Measurements from ENCODE around the gene SMIM35.
"Not testable (repeated sequence)": the region's sequence is repeated elsewhere in the genome, so short reads cannot be mapped to it uniquely, and the experiment has no call there.

The SMIM35 gene

DNA sequence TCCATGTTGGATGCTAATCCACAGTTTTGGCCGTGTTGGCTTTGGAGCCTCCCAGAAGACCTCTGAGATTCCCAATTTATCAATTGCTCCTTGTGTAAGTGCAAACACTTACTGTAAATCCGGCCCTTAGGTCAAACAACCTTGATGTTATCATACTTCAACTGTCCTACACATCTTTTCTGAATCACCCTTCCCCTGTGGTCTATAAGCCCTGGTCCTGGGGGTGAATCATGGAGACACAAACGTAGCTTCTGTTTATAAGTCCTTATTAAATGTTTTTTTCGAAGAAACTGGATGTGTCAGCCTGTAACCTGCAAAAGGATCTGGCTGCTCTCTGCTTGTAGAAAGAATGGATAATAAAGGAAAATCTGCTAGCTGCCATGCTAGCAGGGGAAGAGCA is 102.3 kb downstream of the SMIM35 start:
- no peak for DNase-seq
- TF ChIP-seq GATA1 (IDR thresholded peaks at IDR 0.05; ENCODE audit: low read depth, low read length) (no peak), POLR2A (IDR thresholded peaks at IDR 0.05; ENCODE audit: low read length) (no peak)

DNA sequence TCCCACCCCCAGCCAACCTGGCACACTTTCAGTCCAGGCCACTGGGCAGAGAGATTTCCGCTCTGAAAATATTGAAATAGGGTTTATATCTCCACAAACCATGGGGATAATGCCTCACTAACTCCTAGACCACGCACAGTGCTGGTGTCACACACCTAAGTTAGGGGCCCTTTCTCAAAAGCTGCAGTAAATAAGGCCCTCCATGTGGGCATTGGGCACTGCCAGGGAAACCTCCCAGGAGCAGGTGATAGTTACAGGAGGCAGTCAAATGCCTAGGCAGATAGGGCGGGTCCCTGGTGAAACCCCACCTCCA is 103.6 kb downstream of the SMIM35 start:
- no peak for DNase-seq
- TF ChIP-seq POLR2A (IDR thresholded peaks at IDR 0.05; ENCODE audit: low read length) (no peak), GATA1 (IDR thresholded peaks at IDR 0.05; ENCODE audit: low read depth, low read length) (no peak)

DNA sequence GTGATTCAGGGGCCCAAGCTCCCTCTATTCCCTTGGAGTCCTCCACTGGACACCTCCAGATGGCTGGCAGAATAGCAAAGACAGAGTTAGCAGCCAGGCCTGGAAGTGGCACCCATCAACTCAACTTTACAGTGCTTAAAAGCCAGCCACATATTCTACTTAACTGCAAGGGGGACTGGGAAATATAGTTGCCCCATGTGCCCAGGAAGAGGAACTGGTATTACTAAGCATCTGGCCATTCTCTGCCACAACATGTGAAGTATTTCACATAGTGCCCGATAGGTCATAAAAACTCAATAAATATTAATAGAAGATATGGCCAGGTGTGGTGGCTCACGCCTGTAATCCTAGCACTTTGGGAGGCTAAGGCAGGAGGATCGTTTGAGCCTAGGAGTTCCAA is 106.0 kb downstream of the SMIM35 start:
- no peak for DNase-seq
- no peak for TF ChIP-seq POLR2A (IDR thresholded peaks at IDR 0.05; ENCODE audit: low read length)
- TF ChIP-seq GATA1 (IDR thresholded peaks at IDR 0.05; ENCODE audit: low read depth, low read length) = no peak

DNA sequence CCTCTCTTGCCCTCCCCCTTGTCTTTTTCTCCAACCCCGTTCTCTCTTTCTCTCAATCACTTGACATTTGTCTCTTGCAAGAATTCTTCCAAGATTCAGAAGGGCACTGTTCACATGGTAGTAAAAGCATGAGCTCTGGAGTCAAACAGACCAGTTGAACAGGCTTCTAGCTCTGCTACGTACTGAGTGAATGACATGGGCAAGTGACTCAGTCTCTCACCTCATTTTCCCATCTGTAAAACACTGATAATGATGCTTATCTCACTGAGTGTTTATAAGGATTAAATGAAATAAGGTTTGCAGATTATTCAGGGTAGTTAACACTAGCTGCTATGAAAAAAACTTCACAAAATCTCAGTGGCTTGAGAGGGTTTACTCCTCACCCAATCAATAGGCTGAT is 106.5 kb downstream of the SMIM35 start:
- no peak for TF ChIP-seq GATA1 (IDR thresholded peaks at IDR 0.05; ENCODE audit: low read depth, low read length)
- no peak for TF ChIP-seq POLR2A (IDR thresholded peaks at IDR 0.05; ENCODE audit: low read length)
- no peak for DNase-seq

DNA sequence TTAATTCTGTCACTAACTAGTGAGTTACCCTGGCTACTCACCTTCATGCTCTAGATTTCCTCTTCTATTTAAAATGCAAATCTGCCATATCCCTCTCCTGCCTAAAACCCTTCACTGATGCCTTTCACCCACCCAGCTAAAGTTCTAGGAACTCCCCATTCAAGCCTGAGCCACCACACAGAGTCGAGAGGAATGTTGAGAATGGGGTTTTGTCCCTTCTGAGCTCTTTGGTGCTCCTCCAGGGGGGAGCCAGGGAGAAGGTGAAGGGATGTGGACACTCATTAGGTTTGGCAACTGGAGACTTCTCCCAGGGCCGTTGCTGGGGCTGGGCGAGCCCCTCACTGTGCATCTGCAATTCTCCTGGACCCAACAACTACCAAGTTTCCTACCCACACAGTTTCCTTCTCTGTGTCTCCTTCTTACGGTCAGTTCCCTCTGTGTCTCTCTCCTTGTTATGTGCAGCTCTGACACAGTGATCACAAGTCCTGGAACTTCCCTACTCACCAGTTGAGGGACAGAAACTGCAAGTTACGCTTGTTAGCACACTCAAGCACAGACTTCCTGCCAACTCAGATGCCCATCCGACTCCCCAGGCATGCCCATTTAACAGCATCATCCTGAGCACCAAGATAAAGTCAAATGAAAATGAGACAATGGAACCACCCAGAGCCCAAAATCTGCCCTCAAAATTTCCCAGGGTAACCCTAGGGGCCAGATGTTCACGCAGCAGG is 107.1 kb downstream of the SMIM35 start:
- no peak for DNase-seq
- TF ChIP-seq GATA1 (IDR thresholded peaks at IDR 0.05; ENCODE audit: low read depth, low read length) (no peak), POLR2A (IDR thresholded peaks at IDR 0.05; ENCODE audit: low read length) (no peak)

DNA sequence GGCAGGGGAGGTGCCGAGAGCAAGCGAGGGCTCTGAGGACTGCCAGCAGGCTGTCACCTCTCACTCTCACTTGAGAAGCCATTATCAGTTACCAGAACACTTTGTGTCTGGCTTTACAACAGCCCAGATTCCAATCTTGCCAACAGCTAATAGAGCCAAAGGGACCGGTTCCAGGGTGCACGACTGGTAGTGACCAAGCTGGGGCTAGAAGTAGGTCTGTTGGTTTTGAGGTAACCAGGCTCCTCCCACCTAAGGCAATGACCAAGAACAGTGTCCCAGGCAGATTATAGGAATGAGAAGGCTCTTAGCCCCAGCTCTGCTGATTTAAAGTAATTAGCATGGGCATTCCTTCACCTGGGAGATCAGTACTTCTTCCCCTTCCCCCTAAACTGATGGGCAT is 107.8 kb downstream of the SMIM35 start:
- no peak for DNase-seq
- TF ChIP-seq POLR2A (IDR thresholded peaks at IDR 0.05; ENCODE audit: low read length) (no peak), GATA1 (IDR thresholded peaks at IDR 0.05; ENCODE audit: low read depth, low read length) (no peak)

DNA sequence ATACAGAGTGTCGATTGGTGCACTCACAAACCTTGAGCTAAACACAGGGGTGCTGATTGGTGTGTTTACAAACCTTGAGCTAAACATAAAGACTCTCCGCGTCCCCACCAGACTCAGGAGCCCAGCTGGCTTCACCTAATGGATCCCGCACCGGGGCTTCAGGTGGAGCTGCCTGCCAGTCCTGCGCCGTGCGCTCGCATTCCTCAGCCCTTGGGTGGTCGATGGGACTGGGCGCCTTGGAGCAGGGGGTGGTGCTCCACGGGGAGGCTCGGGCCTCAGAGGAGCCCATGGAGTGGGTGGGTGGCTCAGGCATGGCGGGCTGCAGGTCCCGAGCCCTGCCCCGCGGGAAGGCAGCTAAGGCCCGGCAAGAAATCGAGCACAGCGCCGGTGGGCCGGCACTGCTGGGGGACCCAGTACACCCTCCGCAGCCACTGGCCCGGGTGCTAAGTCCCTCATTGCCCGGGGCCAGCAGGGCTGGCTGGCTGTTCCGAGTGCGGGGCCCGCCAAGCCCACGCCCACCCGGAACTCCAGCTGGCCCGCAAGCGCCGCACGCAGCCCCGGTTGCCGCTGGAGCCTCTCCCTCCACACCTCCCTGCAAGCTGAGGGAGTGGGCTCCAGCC is 108.4 kb downstream of the SMIM35 start:
- DNase-seq = not testable (repeated sequence)

DNA sequence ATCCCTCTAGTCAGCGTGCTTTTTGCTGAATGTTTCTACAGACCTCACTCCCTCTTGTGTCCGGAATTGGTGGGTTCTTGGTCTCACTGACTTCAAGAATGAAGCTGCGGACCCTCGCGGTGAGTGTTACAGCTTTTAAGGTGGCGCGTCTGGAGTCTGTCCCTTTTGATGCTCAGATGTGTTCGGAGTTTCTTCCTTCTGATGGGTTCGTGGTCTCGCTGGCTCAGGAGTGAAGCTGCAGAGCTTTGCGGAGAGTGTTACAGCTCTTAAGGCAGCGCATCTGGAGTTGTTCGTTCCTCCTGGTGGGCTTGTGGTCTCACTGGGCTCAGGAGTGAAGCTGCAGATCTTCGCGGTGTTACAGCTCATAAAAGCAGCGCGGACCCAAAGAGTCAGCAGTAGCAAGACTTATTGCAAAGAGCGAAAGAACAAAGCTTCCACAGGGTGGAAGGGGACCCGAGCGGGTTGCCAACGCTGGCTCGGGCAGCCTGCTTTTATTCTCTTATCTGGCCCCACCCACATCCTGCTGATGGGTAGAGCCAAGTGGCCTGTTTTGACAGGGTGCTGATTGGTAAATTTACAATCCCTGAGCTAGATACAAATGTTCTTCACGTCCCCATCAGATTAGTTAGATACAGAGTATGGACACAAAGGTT is 109.0 kb downstream of the SMIM35 start:
- not testable (repeated sequence) for DNase-seq

DNA sequence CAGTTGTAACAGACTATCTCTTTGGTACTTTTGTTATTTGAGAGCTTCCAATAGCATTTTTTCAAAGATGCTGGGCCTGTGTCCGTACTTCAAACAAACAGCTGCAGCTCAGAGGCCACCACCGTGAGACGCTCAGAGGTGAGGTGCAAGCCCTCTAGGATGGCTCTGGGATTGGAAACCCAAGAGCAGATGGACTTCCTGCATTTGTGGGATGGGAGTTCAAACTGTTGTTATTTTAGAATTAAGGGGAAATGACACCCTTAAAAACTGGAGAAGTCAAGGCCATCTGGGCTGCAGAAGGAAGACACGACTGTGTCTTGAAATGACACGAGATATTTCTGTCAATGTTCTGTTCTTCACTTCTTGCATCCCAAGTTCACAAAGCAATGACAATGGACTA is 109.7 kb downstream of the SMIM35 start:
- no peak for TF ChIP-seq GATA1 (IDR thresholded peaks at IDR 0.05; ENCODE audit: low read depth, low read length)
- TF ChIP-seq POLR2A (IDR thresholded peaks at IDR 0.05; ENCODE audit: low read length) = no peak
- DNase-seq = no peak

DNA sequence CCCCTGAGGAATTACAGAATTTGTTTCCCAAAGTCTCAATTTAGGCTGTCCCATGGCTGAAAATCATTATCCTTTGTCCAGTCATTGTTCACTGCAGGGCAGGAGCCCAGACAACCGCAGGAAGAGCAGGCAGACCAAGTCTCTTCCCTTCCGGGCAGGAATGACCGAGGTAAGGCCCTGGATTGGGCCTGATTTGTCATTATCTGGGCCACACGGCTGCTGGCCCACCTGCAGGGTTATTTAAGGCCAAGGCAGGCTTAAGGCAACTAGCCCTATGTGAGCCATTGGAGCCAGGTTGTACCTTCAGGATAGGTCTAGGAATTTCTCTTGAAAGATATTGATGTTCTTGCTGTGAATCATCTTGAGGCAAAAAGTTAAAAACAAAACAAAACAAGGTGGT is 110.3 kb downstream of the SMIM35 start:
- DNase-seq = no peak
- TF ChIP-seq GATA1 (IDR thresholded peaks at IDR 0.05; ENCODE audit: low read depth, low read length) = no peak
- TF ChIP-seq POLR2A (IDR thresholded peaks at IDR 0.05; ENCODE audit: low read length) = no peak

DNA sequence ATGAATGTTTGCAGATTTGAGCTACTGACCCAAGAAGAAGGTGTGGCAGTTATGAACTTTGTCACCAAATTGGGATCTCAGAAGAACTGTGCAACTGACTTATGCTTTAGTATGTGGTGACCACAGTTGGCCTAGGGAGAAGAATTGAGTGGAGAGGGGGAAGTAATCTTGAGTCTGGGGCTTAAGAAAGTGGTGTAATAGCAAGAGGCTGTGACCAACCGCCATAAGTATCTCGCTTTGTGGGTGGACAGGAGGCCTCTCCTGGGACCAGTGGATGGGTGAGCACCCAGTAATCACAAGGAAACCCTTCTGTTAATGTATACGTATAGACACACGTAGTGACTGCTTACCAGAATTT is 113.3 kb downstream of the SMIM35 start:
- TF ChIP-seq GATA1 (IDR thresholded peaks at IDR 0.05; ENCODE audit: low read depth, low read length) (no peak), POLR2A (IDR thresholded peaks at IDR 0.05; ENCODE audit: low read length) (no peak)
- DNase-seq = no peak

DNA sequence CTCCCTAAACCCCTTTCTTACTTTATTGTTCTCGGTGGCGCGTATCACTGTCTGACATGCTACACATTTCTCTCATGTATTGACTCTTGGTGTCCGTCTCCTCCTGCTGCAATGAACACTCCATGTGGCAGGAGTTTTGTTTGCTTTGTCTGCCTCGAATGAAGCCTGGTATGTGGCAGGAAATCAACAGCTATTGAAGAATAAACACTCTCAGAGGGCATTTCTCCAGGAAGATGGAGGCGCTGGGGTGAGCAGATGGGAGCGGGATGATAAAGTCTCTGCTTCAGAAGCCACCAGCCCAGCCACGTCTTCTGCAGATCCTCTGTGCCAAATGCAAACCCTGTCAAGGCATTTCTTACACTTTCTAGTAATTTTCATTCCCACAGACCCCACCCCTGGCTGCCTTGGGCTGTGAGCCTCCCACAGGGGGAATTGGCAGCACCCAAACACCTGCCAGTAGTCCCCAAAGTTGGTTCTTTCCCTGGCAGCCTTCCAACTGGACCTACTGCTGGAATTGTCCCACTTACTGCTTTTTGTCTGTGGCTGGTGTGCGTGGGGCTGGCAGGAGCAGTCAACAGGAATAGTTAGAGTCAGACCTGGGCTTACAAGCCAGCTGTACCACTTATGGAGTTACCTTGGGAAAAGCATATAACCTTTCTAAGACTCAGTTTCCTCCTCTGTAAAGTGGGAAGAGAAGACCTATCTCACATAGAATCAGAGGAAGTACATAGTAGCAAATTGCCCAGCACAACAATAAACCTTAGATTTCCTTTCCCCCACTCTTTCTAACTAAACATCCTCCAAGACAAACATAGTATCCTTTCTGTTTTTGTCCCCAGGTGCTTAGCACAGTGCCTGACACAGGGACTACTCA is 113.9 kb downstream of the SMIM35 start:
- no peak for TF ChIP-seq GATA1 (IDR thresholded peaks at IDR 0.05; ENCODE audit: low read depth, low read length)
- no peak for TF ChIP-seq POLR2A (IDR thresholded peaks at IDR 0.05; ENCODE audit: low read length)
- no peak for DNase-seq

DNA sequence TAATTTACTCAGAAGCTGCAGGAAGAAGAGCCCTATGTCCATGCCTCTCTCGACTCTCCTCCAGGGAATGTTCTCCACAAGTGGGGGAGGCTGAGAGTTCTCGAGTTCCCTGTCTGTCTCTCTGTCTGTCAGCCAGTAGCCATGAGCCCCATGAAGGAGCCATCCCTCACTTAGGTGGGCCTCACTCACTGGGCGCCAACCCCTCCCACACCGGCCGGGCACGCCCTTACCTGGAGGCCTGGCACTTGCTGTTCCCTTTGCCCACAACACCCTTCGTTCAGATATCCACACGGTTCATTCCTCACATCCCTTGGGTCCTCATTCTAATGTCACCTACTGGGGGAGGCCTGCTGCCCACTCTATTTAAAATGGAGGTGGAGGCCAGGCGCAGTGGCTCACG is 114.7 kb downstream of the SMIM35 start:
- no peak for DNase-seq

DNA sequence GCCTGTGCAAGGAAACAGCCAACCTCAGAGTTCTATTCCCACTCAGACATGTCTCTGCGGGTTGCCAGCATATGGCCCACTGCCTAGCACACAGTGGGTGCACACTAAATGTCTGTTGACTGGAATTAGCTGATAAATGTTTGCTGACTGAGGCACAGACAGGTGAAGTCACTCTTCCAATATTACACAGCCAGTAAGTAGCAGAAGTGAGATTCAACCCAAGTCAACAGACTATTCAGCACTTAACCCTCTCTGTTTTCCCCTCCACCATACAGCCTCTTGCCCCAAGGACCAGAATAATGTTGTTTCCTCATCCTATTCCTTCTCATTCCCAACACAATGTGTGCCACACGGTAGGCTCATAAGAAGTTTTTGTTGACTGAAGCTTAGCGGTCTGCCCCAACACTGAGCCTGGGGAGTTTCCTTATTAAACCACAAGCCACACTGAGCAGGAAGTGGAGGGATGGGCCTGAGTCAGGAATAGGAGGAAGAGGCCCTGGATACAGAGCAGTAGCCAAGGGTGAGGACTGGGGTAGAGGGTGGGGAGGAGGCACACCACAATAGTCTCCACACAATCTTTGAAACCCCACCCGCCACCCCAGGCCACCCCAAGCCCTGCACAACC is 116.3 kb downstream of the SMIM35 start:
- no peak for TF ChIP-seq POLR2A (IDR thresholded peaks at IDR 0.05; ENCODE audit: low read length)
- TF ChIP-seq GATA1 (IDR thresholded peaks at IDR 0.05; ENCODE audit: low read depth, low read length) = no peak
- no peak for DNase-seq

More for the DNA sequence above, 114.7 kb downstream of the SMIM35 start:
- no peak for TF ChIP-seq POLR2A (IDR thresholded peaks at IDR 0.05; ENCODE audit: low read length)
- TF ChIP-seq GATA1 (IDR thresholded peaks at IDR 0.05; ENCODE audit: low read depth, low read length) = no peak

Data from erythroblast (primary cell).